ENCODE data around the gene KAT6B. TPM values are rescaled to one million over a fixed set of nuclear protein-coding genes. Genes with fewer than 3 reads are reported as not detected.
"Not testable (repeated sequence)": the region's sequence is repeated elsewhere in the genome, so short reads cannot be mapped to it uniquely, and the experiment has no call there.

Gene KAT6B
- total RNA-seq (22.1 TPM), polyA plus RNA-seq (12.2 TPM)
- long read RNA-seq, donor 1: 0 reads
- long read RNA-seq, donor 2: 0 reads
- long read RNA-seq, donor 3, full-length matches to known transcripts: 3 of 22 reads
- long read RNA-seq, donor 3, partial matches to known transcripts: 19 of 22 reads
- long read RNA-seq, donor 3, other reads (novel, unspliced or antisense): 0 of 22 reads
- long read RNA-seq, donor 4, full-length matches to known transcripts: 4 of 4 reads
- long read RNA-seq, donor 4, partial matches to known transcripts: 0 of 4 reads
- long read RNA-seq, donor 4, other reads (novel, unspliced or antisense): 0 of 4 reads
- long read RNA-seq, donor 5, full-length matches to known transcripts: 7 of 7 reads
- long read RNA-seq, donor 5, partial matches to known transcripts: 0 of 7 reads
- long read RNA-seq, donor 5, other reads (novel, unspliced or antisense): 0 of 7 reads
- long read RNA-seq, donor 6, full-length matches to known transcripts: 8 of 14 reads
- long read RNA-seq, donor 6, partial matches to known transcripts: 6 of 14 reads
- long read RNA-seq, donor 6, other reads (novel, unspliced or antisense): 0 of 14 reads
- long read RNA-seq, donor 7, partial matches to known transcripts: 0 of 4 reads
- long read RNA-seq, donor 7, other reads (novel, unspliced or antisense): 0 of 4 reads
- long read RNA-seq, donor 8, partial matches to known transcripts: 0 of 1 reads
- long read RNA-seq, donor 8, other reads (novel, unspliced or antisense): 0 of 1 reads
- long read RNA-seq, donor 9, partial matches to known transcripts: 20 of 22 reads
- long read RNA-seq, donor 9, other reads (novel, unspliced or antisense): 0 of 22 reads
- long read RNA-seq, donor 10, partial matches to known transcripts: 9 of 9 reads
- long read RNA-seq, donor 10, other reads (novel, unspliced or antisense): 0 of 9 reads

GRCh38 chr10:74826142-74827044 lies at the start of gene KAT6B:
Gene KAT6B (plus strand): TSS chr10:74826600. CDS start chr10:74842858, 16,258 bp downstream.
- Histone ChIP-seq H3K36me3 (ENCODE audit: control insufficient read depth in 2 of 2, insufficient read depth in 2 of 2, low read length in 1 of 2) (peaks cover 0 to 3% of the 10 kb centered on the region in 2 donors), H3K9me3 (ENCODE audit: control insufficient read depth in 2 of 2, insufficient read depth in 1 of 2, low read length in 1 of 2) (peaks cover 0 to 4% of the 10 kb centered on the region in 2 donors), H3K27me3 (ENCODE audit: control insufficient read depth in 2 of 2, insufficient read depth in 1 of 2, low read length in 1 of 2) (no peaks in the 10 kb centered on the region), H3K4me1 (ENCODE audit: control insufficient read depth in 2 of 2, insufficient read depth in 2 of 2, low read length in 2 of 2) (peaks cover 10 to 42% of the 10 kb centered on the region in 2 donors), H3K27ac (ENCODE audit: low read depth in 1 of 2, low read length in 1 of 2) (peak within 1 kb of the TSS; percentile 97 to 100), H3K4me3 (ENCODE audit: low read length in 2 of 2) (peak within 1 kb of the TSS; percentile 90 to 91)
- under 1% methylated on average over 67 of the region's 67 CpGs for WGBS
- DNase-seq (ENCODE audit: low read depth in 6 of 9, low spot score in 9 of 9): peak; percentile 100

GRCh38 chr10:74778436-74779094 lies 47.8 kb upstream of the KAT6B start:
- Histone ChIP-seq H3K4me3 (ENCODE audit: low read length in 2 of 2) (no peak overlapping the region), H3K4me1 (ENCODE audit: control insufficient read depth in 2 of 2, insufficient read depth in 2 of 2, low read length in 2 of 2) (no peaks in the 10 kb centered on the region), H3K27me3 (ENCODE audit: control insufficient read depth in 2 of 2, insufficient read depth in 1 of 2, low read length in 1 of 2) (no peaks in the 10 kb centered on the region), H3K27ac (ENCODE audit: low read depth in 1 of 2, low read length in 1 of 2) (no peak overlapping the region), H3K9me3 (ENCODE audit: control insufficient read depth in 2 of 2, insufficient read depth in 1 of 2, low read length in 1 of 2) (peaks cover 0 to 15% of the 10 kb centered on the region in 2 donors), H3K36me3 (ENCODE audit: control insufficient read depth in 2 of 2, insufficient read depth in 2 of 2, low read length in 1 of 2) (no peaks in the 10 kb centered on the region)
- no peak for DNase-seq (ENCODE audit: low read depth in 6 of 9, low spot score in 9 of 9)
- WGBS: 95% methylated on average over 12 of the region's 12 CpGs

DNA sequence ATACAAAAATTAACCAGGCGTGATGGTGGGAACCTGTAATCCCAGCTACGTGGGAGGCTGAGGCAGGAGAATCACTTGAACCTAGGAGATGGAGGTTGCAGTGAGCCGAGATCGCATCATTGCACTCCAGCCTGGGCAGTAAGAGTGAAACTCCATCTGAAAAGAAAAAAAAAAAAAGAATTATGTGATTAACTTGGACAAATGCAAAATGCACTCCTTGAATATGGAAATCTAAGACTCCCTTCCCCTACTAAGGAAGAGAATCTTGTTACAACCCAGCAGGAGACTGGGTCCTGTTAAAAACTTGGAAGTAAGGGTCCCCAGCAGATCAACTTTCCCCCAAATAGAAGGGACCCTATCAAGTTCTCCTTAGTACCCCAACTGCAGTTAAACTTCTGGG lies 44.5 kb upstream of the KAT6B start:
- WGBS: 87% methylated on average over 4 of the region's 4 CpGs
- peaks cover 0 to 11% of the 10 kb centered on the region in 2 donors for H3K9me3 ChIP-seq (ENCODE audit: control insufficient read depth in 2 of 2, insufficient read depth in 1 of 2, low read length in 1 of 2)
- H3K36me3 ChIP-seq (ENCODE audit: control insufficient read depth in 2 of 2, insufficient read depth in 2 of 2, low read length in 1 of 2); H3K4me3 ChIP-seq (ENCODE audit: low read length in 2 of 2); H3K27me3 ChIP-seq (ENCODE audit: control insufficient read depth in 2 of 2, insufficient read depth in 1 of 2, low read length in 1 of 2); H3K4me1 ChIP-seq (ENCODE audit: control insufficient read depth in 2 of 2, insufficient read depth in 2 of 2, low read length in 2 of 2); H3K27ac ChIP-seq (ENCODE audit: low read depth in 1 of 2, low read length in 1 of 2); DNase-seq (ENCODE audit: low read depth in 6 of 9, low spot score in 9 of 9): not testable (repeated sequence)

DNA sequence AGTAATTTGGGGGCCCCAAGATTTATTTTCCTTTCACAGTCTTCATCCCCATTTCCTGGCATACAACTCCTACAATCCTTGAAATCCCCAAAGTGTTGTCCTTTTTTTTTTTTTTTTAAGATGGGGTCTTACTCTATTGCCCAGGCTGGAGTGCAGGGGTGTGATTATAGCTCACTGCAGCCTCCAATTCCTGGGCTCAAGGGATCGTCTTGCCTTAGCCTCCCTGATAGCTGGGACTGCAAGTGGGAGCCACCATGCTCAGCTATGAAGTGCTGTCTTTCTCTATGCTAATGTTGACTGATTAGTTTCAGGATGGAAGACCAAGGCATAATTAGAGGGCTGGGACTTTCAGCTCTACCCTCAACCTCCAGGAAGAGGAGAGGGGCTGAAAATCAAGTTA lies 41.9 kb upstream of the KAT6B start:
- H3K4me3 ChIP-seq (ENCODE audit: low read length in 2 of 2): no peak overlapping the region
- DNase-seq (ENCODE audit: low read depth in 6 of 9, low spot score in 9 of 9): no peak
- H3K36me3 ChIP-seq (ENCODE audit: control insufficient read depth in 2 of 2, insufficient read depth in 2 of 2, low read length in 1 of 2): no peaks in the 10 kb centered on the region
- no peaks in the 10 kb centered on the region for H3K27me3 ChIP-seq (ENCODE audit: control insufficient read depth in 2 of 2, insufficient read depth in 1 of 2, low read length in 1 of 2)
- no peak overlapping the region for H3K27ac ChIP-seq (ENCODE audit: low read depth in 1 of 2, low read length in 1 of 2)
- WGBS: 98% methylated on average over 1 of the region's 1 CpG
- no peaks in the 10 kb centered on the region for H3K4me1 ChIP-seq (ENCODE audit: control insufficient read depth in 2 of 2, insufficient read depth in 2 of 2, low read length in 2 of 2)
- peaks cover 0 to 2% of the 10 kb centered on the region in 2 donors for H3K9me3 ChIP-seq (ENCODE audit: control insufficient read depth in 2 of 2, insufficient read depth in 1 of 2, low read length in 1 of 2)

GRCh38 chr10:74786126-74786525 lies 40.3 kb upstream of the KAT6B start:
- no peaks in the 10 kb centered on the region for H3K36me3 ChIP-seq (ENCODE audit: control insufficient read depth in 2 of 2, insufficient read depth in 2 of 2, low read length in 1 of 2)
- no peak overlapping the region for H3K27ac ChIP-seq (ENCODE audit: low read depth in 1 of 2, low read length in 1 of 2)
- no peak overlapping the region for H3K4me3 ChIP-seq (ENCODE audit: low read length in 2 of 2)
- H3K27me3 ChIP-seq (ENCODE audit: control insufficient read depth in 2 of 2, insufficient read depth in 1 of 2, low read length in 1 of 2): no peaks in the 10 kb centered on the region
- H3K4me1 ChIP-seq (ENCODE audit: control insufficient read depth in 2 of 2, insufficient read depth in 2 of 2, low read length in 2 of 2): no peaks in the 10 kb centered on the region
- WGBS: 94% methylated on average over 4 of the region's 4 CpGs
- H3K9me3 ChIP-seq (ENCODE audit: control insufficient read depth in 2 of 2, insufficient read depth in 1 of 2, low read length in 1 of 2): no peaks in the 10 kb centered on the region
- no peak for DNase-seq (ENCODE audit: low read depth in 6 of 9, low spot score in 9 of 9)

GRCh38 chr10:74787457-74787856 lies 38.9 kb upstream of the KAT6B start:
- Histone ChIP-seq H3K4me1 (ENCODE audit: control insufficient read depth in 2 of 2, insufficient read depth in 2 of 2, low read length in 2 of 2) (no peaks in the 10 kb centered on the region), H3K9me3 (ENCODE audit: control insufficient read depth in 2 of 2, insufficient read depth in 1 of 2, low read length in 1 of 2) (no peaks in the 10 kb centered on the region), H3K4me3 (ENCODE audit: low read length in 2 of 2) (no peak overlapping the region), H3K27me3 (ENCODE audit: control insufficient read depth in 2 of 2, insufficient read depth in 1 of 2, low read length in 1 of 2) (no peaks in the 10 kb centered on the region), H3K27ac (ENCODE audit: low read depth in 1 of 2, low read length in 1 of 2) (no peak overlapping the region), H3K36me3 (ENCODE audit: control insufficient read depth in 2 of 2, insufficient read depth in 2 of 2, low read length in 1 of 2) (no peaks in the 10 kb centered on the region)
- DNase-seq (ENCODE audit: low read depth in 6 of 9, low spot score in 9 of 9): no peak
- 87% methylated on average over 5 of the region's 5 CpGs for WGBS

DNA sequence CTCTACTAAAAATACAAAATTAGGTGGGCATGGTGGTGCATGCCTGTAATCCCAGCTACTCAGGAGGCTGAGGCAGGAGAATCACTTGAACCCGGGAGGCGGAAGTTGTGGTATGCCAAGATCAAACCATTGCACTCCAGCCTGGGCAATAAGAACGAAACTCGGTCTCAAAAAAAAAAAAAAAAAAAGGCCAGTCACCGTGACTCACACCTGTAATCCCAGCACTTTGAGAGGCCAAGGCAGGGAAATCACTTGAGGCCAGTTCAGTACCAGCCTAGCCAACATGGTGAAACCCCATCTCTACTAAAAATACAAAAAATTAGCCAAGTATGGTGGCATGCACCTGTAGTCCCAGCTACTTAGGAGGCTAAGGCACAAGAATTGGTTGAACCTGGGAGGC lies 34.4 kb upstream of the KAT6B start:
- WGBS: 97% methylated on average over 5 of the region's 5 CpGs
- H3K9me3 ChIP-seq (ENCODE audit: control insufficient read depth in 2 of 2, insufficient read depth in 1 of 2, low read length in 1 of 2); H3K27me3 ChIP-seq (ENCODE audit: control insufficient read depth in 2 of 2, insufficient read depth in 1 of 2, low read length in 1 of 2); DNase-seq (ENCODE audit: low read depth in 6 of 9, low spot score in 9 of 9); H3K4me3 ChIP-seq (ENCODE audit: low read length in 2 of 2); H3K27ac ChIP-seq (ENCODE audit: low read depth in 1 of 2, low read length in 1 of 2); H3K4me1 ChIP-seq (ENCODE audit: control insufficient read depth in 2 of 2, insufficient read depth in 2 of 2, low read length in 2 of 2); H3K36me3 ChIP-seq (ENCODE audit: control insufficient read depth in 2 of 2, insufficient read depth in 2 of 2, low read length in 1 of 2): not testable (repeated sequence)

GRCh38 chr10:74792726-74793125 lies 33.7 kb upstream of the KAT6B start:
- H3K36me3 ChIP-seq (ENCODE audit: control insufficient read depth in 2 of 2, insufficient read depth in 2 of 2, low read length in 1 of 2): no peaks in the 10 kb centered on the region
- no peak for DNase-seq (ENCODE audit: low read depth in 6 of 9, low spot score in 9 of 9)
- peaks cover 2 to 6% of the 10 kb centered on the region in 2 donors for H3K4me1 ChIP-seq (ENCODE audit: control insufficient read depth in 2 of 2, insufficient read depth in 2 of 2, low read length in 2 of 2)
- H3K4me3 ChIP-seq (ENCODE audit: low read length in 2 of 2): no peak overlapping the region
- H3K27ac ChIP-seq (ENCODE audit: low read depth in 1 of 2, low read length in 1 of 2): no peak overlapping the region
- H3K27me3 ChIP-seq (ENCODE audit: control insufficient read depth in 2 of 2, insufficient read depth in 1 of 2, low read length in 1 of 2): no peaks in the 10 kb centered on the region
- no peaks in the 10 kb centered on the region for H3K9me3 ChIP-seq (ENCODE audit: control insufficient read depth in 2 of 2, insufficient read depth in 1 of 2, low read length in 1 of 2)

All from thymus (tissue), 14 donors.